ENCODE measurements around the gene DENND5B.
"Not testable (repeated sequence)": the region's sequence is repeated elsewhere in the genome, so short reads cannot be mapped to it uniquely, and the experiment has no call there.

Gene DENND5B

DNA sequence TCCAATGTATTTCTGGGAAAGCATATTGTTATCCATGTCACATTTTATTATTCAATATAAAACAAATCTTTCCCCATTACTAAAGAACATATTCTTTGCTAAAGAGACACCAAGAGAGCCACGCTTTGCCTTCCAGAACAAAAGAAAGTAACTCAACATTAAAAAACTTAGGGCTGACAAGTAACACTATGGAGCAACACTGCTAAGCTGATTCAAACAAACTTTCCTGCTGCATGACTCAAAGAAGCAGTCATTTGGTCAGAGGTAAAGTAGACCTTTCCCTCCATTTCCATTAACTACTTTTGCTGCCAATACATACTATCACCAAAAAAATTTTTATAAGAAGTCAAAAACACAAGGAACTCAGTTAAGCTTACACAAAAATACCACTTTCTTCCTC lies 83.0 kb downstream of the DENND5B start:
- FAIRE-seq = no peak
- no peak for DNase-seq (ENCODE audit: low spot score)

- DNase-seq (ENCODE audit: low spot score) (no peak), FAIRE-seq (no peak)
Measured at GRCh38 chr12:31506515-31507306, 84.2 kb downstream of the DENND5B start.

DNA sequence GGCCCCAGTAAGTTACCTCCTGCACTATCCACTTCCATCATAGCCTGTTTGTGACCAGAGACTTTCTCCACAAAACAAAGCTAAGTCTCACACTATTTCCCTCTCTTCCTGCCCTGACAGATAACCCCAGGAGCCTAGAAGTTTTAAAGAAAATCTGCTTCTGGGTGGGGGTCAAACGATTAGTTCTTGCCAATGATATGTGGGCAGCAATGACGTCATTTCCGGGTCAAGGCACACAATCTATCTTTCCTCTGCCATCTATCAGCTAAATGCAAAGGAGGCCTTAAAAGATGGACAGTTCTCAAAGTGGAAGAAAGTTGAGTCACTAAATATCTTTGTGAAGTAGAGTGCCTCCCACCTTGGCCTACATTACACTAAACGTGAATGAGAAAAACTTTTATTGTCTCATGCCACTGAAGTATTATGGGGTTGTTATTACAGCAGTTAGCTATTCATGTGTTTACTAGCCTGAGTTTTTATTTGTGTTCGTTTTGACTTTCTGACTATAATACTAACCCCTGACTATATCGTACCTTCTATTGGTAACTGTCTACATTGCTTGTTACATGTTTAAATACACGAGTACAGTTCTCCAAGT lies 86.2 kb downstream of the DENND5B start:
- DNase-seq (ENCODE audit: low spot score) (no peak), FAIRE-seq (no peak)

- not testable (repeated sequence) for FAIRE-seq; DNase-seq (ENCODE audit: low spot score)
Measured at GRCh38 chr12:31501014-31501413, 89.9 kb downstream of the DENND5B start.

GRCh38 chr12:31499567-31499966 lies 91.4 kb downstream of the DENND5B start:
- FAIRE-seq (no peak), DNase-seq (ENCODE audit: low spot score) (no peak)

DNA sequence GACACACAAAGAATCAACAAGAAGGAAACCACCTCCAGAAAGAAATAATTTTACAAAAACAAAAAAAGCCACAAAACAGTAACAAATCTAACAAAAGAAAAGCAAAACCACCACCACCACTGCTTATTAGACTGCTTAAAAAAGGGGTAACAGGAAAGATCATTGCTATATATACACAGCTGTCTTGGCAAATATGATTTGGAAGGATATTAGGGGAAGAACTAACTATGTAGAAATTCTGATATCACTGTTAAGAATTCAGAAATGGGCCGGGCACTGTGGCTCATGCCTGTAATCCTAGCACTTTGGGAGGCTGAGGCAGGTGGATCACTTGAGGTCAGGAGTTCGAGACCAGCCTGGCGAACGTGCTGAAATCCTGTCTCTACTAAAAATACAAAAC lies 92.5 kb downstream of the DENND5B start:
- no peak for DNase-seq (ENCODE audit: low spot score)
- FAIRE-seq = no peak

GRCh38 chr12:31496257-31496656 lies 94.7 kb downstream of the DENND5B start:
- DNase-seq (ENCODE audit: low spot score) = no peak
- no peak for FAIRE-seq

DNA sequence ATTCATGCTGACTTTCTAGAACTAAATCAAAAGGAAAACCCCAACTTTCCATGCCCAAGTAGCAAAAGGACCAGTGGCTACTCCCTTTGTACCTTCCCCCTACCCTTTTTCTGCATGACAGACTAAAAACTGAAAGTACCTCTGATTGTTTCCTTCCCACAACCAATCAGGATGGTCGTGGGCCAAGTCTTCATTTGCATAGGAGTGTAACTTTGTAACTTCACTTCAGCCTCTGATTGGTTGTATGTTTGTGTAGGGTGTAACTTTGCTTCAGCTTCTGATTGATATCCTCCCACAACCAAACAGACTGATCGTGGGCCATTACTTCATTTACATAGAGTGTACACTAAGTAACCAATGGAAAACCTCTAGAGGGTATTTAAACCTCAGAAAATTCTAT lies 96.5 kb downstream of the DENND5B start:
- FAIRE-seq = no peak
- DNase-seq (ENCODE audit: low spot score) = no peak

DNA sequence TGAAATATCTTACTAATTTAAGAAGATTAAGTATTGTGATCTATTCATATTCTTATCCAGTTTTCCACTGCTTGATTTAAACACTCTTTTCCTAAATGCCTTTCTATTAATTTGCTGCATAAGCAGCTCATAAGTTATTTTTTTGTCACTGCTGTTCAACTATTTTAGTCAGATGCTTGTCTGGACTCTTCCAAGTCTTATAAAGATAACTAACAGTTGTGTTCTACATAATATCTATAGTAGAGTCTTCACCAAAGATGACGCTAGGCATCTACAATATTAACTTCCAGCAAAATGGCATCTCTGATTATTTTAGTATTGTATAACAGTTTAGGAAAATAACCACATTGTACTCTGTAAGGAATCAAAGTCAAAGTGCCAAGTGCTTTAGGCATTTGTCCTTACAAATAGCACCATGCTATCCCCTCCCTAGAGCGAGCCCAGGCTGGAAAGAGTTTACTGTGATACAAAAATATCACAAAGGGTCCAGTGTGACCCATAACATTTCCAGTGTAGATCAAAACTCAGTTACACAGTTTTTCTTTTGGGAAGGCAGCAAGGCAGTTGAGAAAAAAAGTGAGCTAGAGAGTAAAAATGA lies 98.2 kb downstream of the DENND5B start:
- no peak for FAIRE-seq
- DNase-seq (ENCODE audit: low spot score) = no peak

DNA sequence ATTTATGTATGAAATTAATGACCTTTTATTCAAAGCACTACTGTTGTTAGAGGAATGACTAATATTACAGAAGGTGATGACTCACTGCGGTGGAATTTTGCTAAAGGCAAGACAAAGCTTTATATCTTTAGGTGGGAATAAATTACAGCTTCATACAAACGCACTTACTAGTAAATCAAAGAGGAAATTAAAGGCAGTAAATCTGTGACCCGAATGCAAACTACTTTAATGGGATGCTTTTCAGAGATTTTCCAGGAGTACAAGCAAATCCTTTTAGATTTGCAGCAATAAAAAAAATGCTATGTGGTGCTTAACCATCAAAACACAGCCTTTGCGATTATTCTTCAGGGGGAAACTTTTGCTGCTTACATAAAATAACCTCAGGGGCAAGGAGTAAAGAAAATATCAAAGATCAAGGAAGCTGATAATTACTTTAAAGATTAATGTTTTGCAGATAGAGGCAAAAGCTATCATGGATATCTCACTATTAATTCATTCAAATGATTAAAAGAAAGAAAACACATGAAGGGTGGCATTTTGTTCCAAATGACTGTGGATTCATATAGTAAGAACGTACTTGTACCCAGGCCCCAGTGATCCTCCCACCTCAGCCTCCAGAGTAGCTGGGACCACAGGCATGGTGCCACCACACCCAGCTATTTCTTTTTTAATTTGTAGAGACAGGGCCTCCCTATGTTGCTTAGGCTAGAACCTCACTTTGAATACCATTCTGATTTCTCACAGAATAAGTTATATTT lies 98.9 kb downstream of the DENND5B start:
- DNase-seq (ENCODE audit: low spot score) = peak; percentile 61
- FAIRE-seq = peak; percentile 91

DNA sequence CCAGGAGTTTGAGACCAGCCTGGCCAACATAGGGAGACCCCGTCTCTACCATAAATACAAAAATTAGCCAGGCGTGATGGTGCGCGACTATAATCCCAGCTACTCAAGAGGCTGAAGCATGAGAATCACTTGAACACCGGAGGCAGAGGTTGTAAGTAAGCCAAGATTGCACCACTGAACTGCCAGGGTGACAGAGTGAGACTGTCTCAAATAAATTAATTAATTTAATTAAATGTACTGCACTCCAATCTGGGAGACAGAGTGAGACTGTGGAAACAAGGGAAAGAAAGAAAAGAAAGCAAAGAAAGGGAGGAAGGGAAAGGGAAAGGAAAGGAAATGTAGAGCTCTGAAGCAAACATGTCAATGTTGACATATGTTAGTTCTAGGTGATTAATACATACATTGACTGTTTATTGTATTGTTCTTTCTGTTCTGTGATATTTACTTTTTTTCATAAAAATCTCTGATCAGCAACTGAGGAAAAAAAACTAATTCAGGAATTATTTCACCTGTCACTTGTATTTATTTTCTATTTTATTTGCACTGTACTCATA lies 99.6 kb downstream of the DENND5B start:
- no peak for DNase-seq (ENCODE audit: low spot score)
- FAIRE-seq = no peak

- no peak for FAIRE-seq
- no peak for DNase-seq (ENCODE audit: low spot score)
Measured at GRCh38 chr12:31488737-31489338, 102.1 kb downstream of the DENND5B start.

- DNase-seq (ENCODE audit: low spot score) (no peak), FAIRE-seq (no peak)
Measured at GRCh38 chr12:31485571-31485970, 105.4 kb downstream of the DENND5B start.

GRCh38 chr12:31482816-31483215 lies 108.1 kb downstream of the DENND5B start:
- peak; percentile 25 for DNase-seq (ENCODE audit: low spot score)
- no peak for FAIRE-seq

GRCh38 chr12:31481415-31481814 lies 109.5 kb downstream of the DENND5B start:
- DNase-seq (ENCODE audit: low spot score) (no peak), FAIRE-seq (no peak)

- no peak for FAIRE-seq
- DNase-seq (ENCODE audit: low spot score) = no peak
Measured at GRCh38 chr12:31479516-31480210, 111.3 kb downstream of the DENND5B start.

DNA sequence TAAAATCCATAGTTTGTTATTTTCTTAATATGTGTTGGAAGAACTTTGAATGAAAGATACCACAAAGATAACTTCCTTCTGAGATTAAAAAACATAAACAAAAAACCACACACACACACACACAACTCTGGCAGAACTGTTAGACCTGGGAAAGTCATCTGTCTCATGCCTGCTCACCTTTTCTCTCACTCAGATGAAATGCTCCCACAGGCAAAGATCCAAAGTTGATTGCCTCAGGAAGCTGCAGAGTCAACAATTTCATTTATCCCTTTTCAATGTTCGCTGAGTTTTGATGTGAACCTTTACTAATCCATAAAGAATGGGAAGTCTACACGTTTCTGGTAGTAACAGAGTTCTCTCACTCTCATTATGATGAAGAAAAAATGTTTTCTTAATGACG lies 112.0 kb downstream of the DENND5B start:
- DNase-seq (ENCODE audit: low spot score) = no peak
- no peak for FAIRE-seq

GRCh38 chr12:31478425-31478824 lies 112.5 kb downstream of the DENND5B start:
- DNase-seq (ENCODE audit: low spot score) (no peak), FAIRE-seq (no peak)

- no peak for FAIRE-seq
Measured at GRCh38 chr12:31477687-31478086, 113.2 kb downstream of the DENND5B start.

GRCh38 chr12:31476437-31476836 lies 114.5 kb downstream of the DENND5B start:
- FAIRE-seq = no peak
- no peak for DNase-seq (ENCODE audit: low spot score)

More at GRCh38 chr12:31477687-31478086, 113.2 kb downstream of the DENND5B start:
- no peak for DNase-seq (ENCODE audit: low spot score)

DNA sequence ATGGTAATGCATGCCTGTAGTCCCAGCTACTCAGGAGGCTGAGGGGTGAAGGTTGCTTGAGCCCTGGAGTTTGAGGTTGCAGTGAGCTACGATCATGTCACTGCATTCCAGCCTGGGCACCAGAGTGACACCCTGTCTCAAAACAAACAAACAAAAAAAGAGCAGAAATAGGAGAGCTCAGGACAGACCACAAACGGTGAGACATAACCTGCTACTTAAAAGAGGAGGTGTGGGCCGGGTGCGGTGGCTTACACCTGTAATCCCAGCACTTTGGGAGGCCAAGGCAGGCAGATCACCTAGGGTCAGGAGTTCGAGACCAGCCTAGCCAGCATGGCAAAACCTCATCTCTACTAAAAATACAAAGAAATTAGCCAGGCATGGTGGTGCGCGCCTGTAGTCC lies 115.3 kb downstream of the DENND5B start:
- DNase-seq (ENCODE audit: low spot score); FAIRE-seq: not testable (repeated sequence)
